Neuronal stem cell (in vitro differentiated cells): ENCODE data around the gene XYLT2.
A peak's percentile ranks its signal among the peaks of the same experiment; 100 is the strongest.

ENCODE experiments used
- DNase-seq: peaks from one replicate; pipeline ENCODE4 v3.0.0-alpha.2; 2013; ENCODE audit warnings: low spot score
- H2AFZ ChIP-seq: one replicate; pipeline ENCODE4 v1.6.1; 2013; ENCODE audit warnings: mild to moderate bottlenecking, low read length, inconsistent platforms
- H2AK5ac ChIP-seq: 2 replicates; pipeline ENCODE4 v1.6.1; 2013; ENCODE audit warnings: low read depth, mild to moderate bottlenecking, inconsistent platforms, low read length, moderate library complexity, mixed read lengths
- H2BK120ac ChIP-seq: 2 replicates; pipeline ENCODE4 v1.6.1; 2013; ENCODE audit warnings: low read depth, mild to moderate bottlenecking, inconsistent platforms, low read length, moderate library complexity, mixed read lengths
- H2BK12ac ChIP-seq: one replicate; pipeline ENCODE4 v1.6.1; 2013; ENCODE audit warnings: low read length, inconsistent platforms
- H2BK15ac ChIP-seq: 2 replicates; pipeline ENCODE4 v1.6.1; 2013; ENCODE audit warnings: mild to moderate bottlenecking, low read length, inconsistent platforms, mixed read lengths
- H2BK5ac ChIP-seq: one replicate; pipeline ENCODE4 v1.6.1; 2013; ENCODE audit warnings: inconsistent platforms, mild to moderate bottlenecking, low read length, moderate library complexity
- H3K14ac ChIP-seq: one replicate; pipeline ENCODE4 v1.6.1; 2013; ENCODE audit warnings: low read length, inconsistent platforms
- H3K18ac ChIP-seq: 2 replicates; pipeline ENCODE4 v1.6.1; 2013; ENCODE audit warnings: low read length, inconsistent platforms
- H3K23ac ChIP-seq: 2 replicates; pipeline ENCODE4 v1.6.1; 2013; ENCODE audit warnings: low read depth, mild to moderate bottlenecking, mixed read lengths, low read length, inconsistent platforms; ENCODE audit not compliant: poor library complexity
- H3K27ac ChIP-seq: replicated peaks from 3 replicates; pipeline ENCODE4 v1.5.1; 2013; ENCODE audit warnings: low read length, inconsistent platforms
- H3K27me3 ChIP-seq, 3 experiments: 2 replicates each; pipeline ENCODE4 v1.6.1; 2013; ENCODE audit warnings: low read length in 3 of 3, mild to moderate bottlenecking in 2 of 3, inconsistent platforms in 1 of 3, low read depth in 1 of 3, mixed read lengths in 1 of 3, moderate library complexity in 1 of 3; ENCODE audit not compliant: control insufficient read depth in 3 of 3, insufficient read depth in 3 of 3
- H3K36me3 ChIP-seq, 2 donors: replicated peaks in 1 of 2; 2 replicates each; pipeline ENCODE4 v1.6.1; 2013; ENCODE audit warnings: low read length in 2 of 2; ENCODE audit not compliant: control insufficient read depth in 2 of 2, insufficient read depth in 2 of 2
- H3K4ac ChIP-seq: 2 replicates; pipeline ENCODE4 v1.6.1; 2013; ENCODE audit warnings: inconsistent platforms, mild to moderate bottlenecking, low read length, moderate library complexity
- H3K4me1 ChIP-seq, 2 donors: 1 replicate in 1 of 2; 2 replicates in 1 of 2; pipeline ENCODE4 v1.6.1; 2013; ENCODE audit warnings: low read length in 2 of 2, low read depth in 1 of 2; ENCODE audit not compliant: control insufficient read depth in 2 of 2, insufficient read depth in 1 of 2
- H3K4me2 ChIP-seq: one replicate; pipeline ENCODE4 v1.6.1; 2013; ENCODE audit warnings: mild to moderate bottlenecking, low read length, inconsistent platforms; ENCODE audit not compliant: insufficient read depth, poor library complexity, severe bottlenecking
- H3K4me3 ChIP-seq, 2 donors: 2 replicates each; pipeline ENCODE4 v1.5.1; 2013; ENCODE audit warnings: low read length in 2 of 2, mild to moderate bottlenecking in 2 of 2, inconsistent platforms in 1 of 2, moderate library complexity in 1 of 2
- H3K79me1 ChIP-seq: one replicate; pipeline ENCODE4 v1.6.1; 2013; ENCODE audit warnings: low read depth, mild to moderate bottlenecking, inconsistent platforms, low read length, moderate library complexity
- H3K9ac ChIP-seq: one replicate; pipeline ENCODE4 v1.6.1; 2013; ENCODE audit warnings: mild to moderate bottlenecking, low read depth, low read length, inconsistent platforms; ENCODE audit not compliant: poor library complexity
- H3K9me3 ChIP-seq, 2 donors: replicated peaks in 1 of 2; 2 replicates each; pipeline versions ENCODE3 to v1.6.1; 2013; ENCODE audit warnings: low read length in 2 of 2, mild to moderate bottlenecking in 2 of 2, inconsistent platforms in 1 of 2, low read depth in 1 of 2, mixed read lengths in 1 of 2, moderate library complexity in 1 of 2; ENCODE audit not compliant: control insufficient read depth in 2 of 2, insufficient read depth in 1 of 2
- H4K8ac ChIP-seq: one replicate; pipeline ENCODE4 v1.6.1; 2013; ENCODE audit warnings: low read depth, mild to moderate bottlenecking, inconsistent platforms, low read length, moderate library complexity
- H4K91ac ChIP-seq: one replicate; pipeline ENCODE4 v1.6.1; 2013; ENCODE audit warnings: low read length, low read depth, mild to moderate bottlenecking, inconsistent platforms; ENCODE audit not compliant: poor library complexity
- WGBS, 2 donors: extraction: QIAGEN DNeasy Blood & Tissue Kit; methylation state at CpG; one replicate each; pipeline ENCODE4 v1.1.7; 2013; ENCODE audit warnings: missing lambda C conversion rate in 2 of 2, mixed read lengths in 1 of 2; ENCODE audit not compliant: insufficient read length in 2 of 2, insufficient replicate concordance in 1 of 2; ENCODE audit errors: extremely low coverage in 2 of 2; 5-methylcytosine and 5-hydroxymethylcytosine counted together

XYLT2 gene

GRCh38 chr17:50347117-50347893 is 1.4 kb downstream of the XYLT2 start:
- Histone ChIP-seq H2BK12ac (peak overlapping the region; percentile 96), H3K4me1 (peaks cover 15 to 21% of the 10 kb centered on the region in 2 donors), H3K4me2 (peak overlapping the region; percentile 92), H3K23ac (peak overlapping the region; percentile 98), H3K9me3 (peaks cover 0 to 2% of the 10 kb centered on the region in 2 donors), H4K91ac (no peak overlapping the region), H3K14ac (no peak overlapping the region), H2BK5ac (peak overlapping the region; percentile 88), H3K79me1 (peaks cover 12% of the 10 kb centered on the region), H2AK5ac (peak overlapping the region; percentile 88), H3K4ac (peak overlapping the region; percentile 29), H2AFZ (peak overlapping the region; percentile 99), H2BK120ac (no peak overlapping the region), H2BK15ac (peak overlapping the region; percentile 50), H3K4me3 (peak overlapping the region; percentile 98 to 99), H3K18ac (peak overlapping the region; percentile 99), H3K9ac (peak overlapping the region; percentile 96), H4K8ac (no peak overlapping the region), H3K36me3 (peaks cover 6 to 9% of the 10 kb centered on the region in 2 donors), H3K27ac (no peak overlapping the region), H3K27me3 (peaks cover 0 to 18% (median 8%) of the 10 kb centered on the region in 3 experiments)
- DNase-seq: no peak
- WGBS, 2 donors: no CpG with 5 or more reads among the region's 17 CpGs

DNA sequence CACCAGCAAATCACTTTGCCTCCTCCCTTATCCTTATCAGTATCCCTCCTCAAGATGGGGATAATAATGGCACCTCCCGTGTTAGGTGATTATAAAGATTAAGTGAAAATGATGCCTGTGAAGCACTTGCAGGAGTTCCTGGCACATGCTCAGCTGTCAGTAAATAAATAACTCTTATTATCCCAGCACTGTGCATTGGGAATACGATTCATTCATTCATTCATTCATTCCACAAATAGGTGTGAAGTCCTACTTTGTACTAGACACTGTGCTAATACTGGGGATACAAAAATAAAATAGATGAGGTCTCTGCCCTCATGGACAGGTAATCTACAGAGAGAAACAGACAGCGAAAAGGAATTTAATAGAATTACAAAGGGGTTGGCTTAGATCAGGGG is 2.0 kb downstream of the XYLT2 start:
- no peak overlapping the region for H2BK5ac ChIP-seq
- H3K9ac ChIP-seq: no peak overlapping the region
- no peak overlapping the region for H2AK5ac ChIP-seq
- WGBS, 2 donors: no CpG with 5 or more reads among the region's 3 CpGs
- H3K36me3 ChIP-seq: peaks cover 7 to 15% of the 10 kb centered on the region in 2 donors
- H3K79me1 ChIP-seq: peaks cover 12% of the 10 kb centered on the region
- H3K4me2 ChIP-seq: no peak overlapping the region
- no peak overlapping the region for H2AFZ ChIP-seq
- peaks cover 15 to 21% of the 10 kb centered on the region in 2 donors for H3K4me1 ChIP-seq
- no peak overlapping the region for H3K14ac ChIP-seq
- no peak overlapping the region for H2BK12ac ChIP-seq
- H4K8ac ChIP-seq: no peak overlapping the region
- H3K27me3 ChIP-seq: peaks cover 0 to 16% (median 8%) of the 10 kb centered on the region in 3 experiments
- no peak overlapping the region for H3K4ac ChIP-seq
- peaks cover 0 to 2% of the 10 kb centered on the region in 2 donors for H3K9me3 ChIP-seq
- no peak for DNase-seq
- H3K27ac ChIP-seq: no peak overlapping the region
- no peak overlapping the region for H3K23ac ChIP-seq
- no peak overlapping the region for H2BK15ac ChIP-seq
- no peak overlapping the region for H3K18ac ChIP-seq
- H4K91ac ChIP-seq: no peak overlapping the region
- peak overlapping the region in 1 of 2 donors; percentile 99 for H3K4me3 ChIP-seq
- H2BK120ac ChIP-seq: no peak overlapping the region

DNA sequence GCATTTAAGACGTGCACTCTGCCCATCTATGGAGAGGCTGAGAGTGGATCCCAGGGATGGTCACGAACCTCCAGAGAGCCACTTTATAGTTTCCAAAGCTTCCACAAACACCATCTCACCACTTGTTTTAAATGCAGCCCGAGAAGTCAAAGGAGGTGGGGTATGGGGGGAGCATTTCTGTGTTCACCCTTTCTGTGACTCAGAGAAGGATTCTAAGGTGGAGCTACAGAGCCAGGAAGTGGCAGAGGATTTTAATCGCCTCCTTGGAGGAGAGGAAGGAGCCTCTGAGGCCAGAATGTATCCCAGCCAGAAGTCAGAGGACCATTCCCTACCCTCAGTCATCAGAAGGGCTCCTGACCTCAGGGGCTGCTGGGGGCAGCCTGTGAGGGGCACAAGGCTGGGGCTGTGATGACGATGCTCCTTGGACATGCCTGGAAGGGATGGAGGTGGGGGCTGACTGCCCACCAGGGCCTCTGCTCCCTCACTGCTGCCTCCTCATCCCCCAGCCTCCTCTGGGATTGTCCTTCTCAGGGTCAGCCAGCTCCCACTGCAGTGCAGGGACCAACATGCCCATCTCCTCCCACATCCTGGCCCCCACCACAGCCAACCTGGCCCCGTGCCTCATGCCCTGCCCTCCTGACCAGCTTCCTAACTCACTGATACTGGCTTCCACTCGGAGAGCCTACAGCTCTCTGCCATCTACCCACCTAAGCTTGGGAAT is 2.8 kb downstream of the XYLT2 start:
- no CpG with 5 or more reads among the region's 7 CpGs for WGBS, 2 donors
- H3K4me3 ChIP-seq: no peak overlapping the region
- no peak for DNase-seq

GRCh38 chr17:50349243-50349600 is 3.3 kb downstream of the XYLT2 start:
- no peak for DNase-seq
- H2AFZ ChIP-seq: no peak overlapping the region
- WGBS, 2 donors: no CpG with 5 or more reads among the region's 5 CpGs

More for the DNA sequence above, 2.8 kb downstream of the XYLT2 start:
- peaks cover 12 to 23% of the 10 kb centered on the region in 2 donors for H3K36me3 ChIP-seq
- no peak overlapping the region for H2AFZ ChIP-seq
- H2BK15ac ChIP-seq: no peak overlapping the region
- H3K9ac ChIP-seq: peak overlapping the region; percentile 74
- H3K27ac ChIP-seq: no peak overlapping the region
- no peak overlapping the region for H2BK120ac ChIP-seq
- H3K14ac ChIP-seq: peak overlapping the region; percentile 31
- H3K4me1 ChIP-seq: peaks cover 15 to 21% of the 10 kb centered on the region in 2 donors
- no peak overlapping the region for H3K4me2 ChIP-seq
- H2BK5ac ChIP-seq: no peak overlapping the region
- H2AK5ac ChIP-seq: peak overlapping the region; percentile 77
- peak overlapping the region; percentile 30 for H2BK12ac ChIP-seq
- no peak overlapping the region for H3K4ac ChIP-seq
- H3K9me3 ChIP-seq: peaks cover 0 to 2% of the 10 kb centered on the region in 2 donors
- no peak overlapping the region for H4K91ac ChIP-seq
- H3K79me1 ChIP-seq: peaks cover 14% of the 10 kb centered on the region
- H4K8ac ChIP-seq: peak overlapping the region; percentile 50
- H3K18ac ChIP-seq: peak overlapping the region; percentile 89
- H3K23ac ChIP-seq: peak overlapping the region; percentile 86
- peaks cover 0 to 13% (median 8%) of the 10 kb centered on the region in 3 experiments for H3K27me3 ChIP-seq

More at GRCh38 chr17:50349243-50349600, 3.3 kb downstream of the XYLT2 start:
- no peak overlapping the region for H3K4me2 ChIP-seq
- H2BK12ac ChIP-seq: peak overlapping the region; percentile 30
- H3K4ac ChIP-seq: no peak overlapping the region
- H3K79me1 ChIP-seq: peaks cover 17% of the 10 kb centered on the region
- H3K18ac ChIP-seq: peak overlapping the region; percentile 89
- no peak overlapping the region for H2BK5ac ChIP-seq
- H3K9ac ChIP-seq: no peak overlapping the region
- H3K23ac ChIP-seq: peak overlapping the region; percentile 86
- H4K8ac ChIP-seq: no peak overlapping the region
- peak overlapping the region; percentile 77 for H2AK5ac ChIP-seq
- H2BK120ac ChIP-seq: no peak overlapping the region
- peaks cover 15 to 21% of the 10 kb centered on the region in 2 donors for H3K4me1 ChIP-seq
- H3K4me3 ChIP-seq: no peak overlapping the region
- H3K27ac ChIP-seq: no peak overlapping the region
- no peak overlapping the region for H2BK15ac ChIP-seq
- H3K14ac ChIP-seq: peak overlapping the region; percentile 31
- peaks cover 18 to 28% of the 10 kb centered on the region in 2 donors for H3K36me3 ChIP-seq
- no peak overlapping the region for H4K91ac ChIP-seq
- H3K27me3 ChIP-seq: peaks cover 0 to 13% (median 8%) of the 10 kb centered on the region in 3 experiments
- H3K9me3 ChIP-seq: peaks cover 0 to 2% of the 10 kb centered on the region in 2 donors
